SK-N-SH treated with all-trans-retinoic acid at 6 μM for 48 hours (cell line): ENCODE results near the gene PRSS53.

Experiments used
- ARNTL ChIP-seq: fragments of 450-650 bp; formaldehyde crosslinking; IDR thresholded peaks from 2 replicates; pipeline ENCODE4 v1.5.0; 2020; ENCODE audit warnings: low read depth, mild to moderate bottlenecking, moderate library complexity, borderline replicate concordance
- CSRNP3 ChIP-seq: fragments of 250-450 bp; sonication (Bioruptor Pico); IDR thresholded peaks from 2 replicates; pipeline ENCODE4 v1.5.1; 2021; ENCODE audit warnings: mild to moderate bottlenecking, moderate library complexity
- GLIS3 ChIP-seq: fragments of 250-450 bp; sonication (Bioruptor Pico); IDR thresholded peaks from 2 replicates; pipeline ENCODE4 v1.5.0; 2020; ENCODE audit warnings: mild to moderate bottlenecking, moderate library complexity
- RARB ChIP-seq: fragments of 250-450 bp; sonication (Bioruptor Pico); IDR thresholded peaks from 2 replicates; pipeline ENCODE4 v1.8.0; 2021; ENCODE audit warnings: mild to moderate bottlenecking, moderate library complexity
- SNAI2 ChIP-seq: fragments of 250-450 bp; sonication (Bioruptor Pico); IDR thresholded peaks from 2 replicates; pipeline ENCODE4 v1.5.0; 2020; ENCODE audit warnings: mild to moderate bottlenecking, moderate library complexity
- TCF4 ChIP-seq: fragments of 250-450 bp; sonication (Bioruptor Pico); IDR thresholded peaks from 2 replicates; pipeline ENCODE4 v1.8.0; 2021; ENCODE audit warnings: mild to moderate bottlenecking, moderate library complexity, borderline replicate concordance
- TOX ChIP-seq: fragments of 250-450 bp; sonication (Bioruptor Pico); IDR thresholded peaks from 2 replicates; pipeline ENCODE4 v1.8.0; 2021; ENCODE audit warnings: mild to moderate bottlenecking, moderate library complexity, borderline replicate concordance
- ZFP3 ChIP-seq: fragments of 250-450 bp; sonication (Bioruptor Pico); IDR thresholded peaks from 2 replicates; pipeline ENCODE4 v1.5.0; 2020; ENCODE audit warnings: mild to moderate bottlenecking, moderate library complexity
- ZFP30 ChIP-seq: fragments of 450-650 bp; formaldehyde crosslinking; IDR thresholded peaks from 2 replicates; pipeline ENCODE4 v1.5.0; 2022; ENCODE audit warnings: mild to moderate bottlenecking, moderate library complexity
- ZNF565 ChIP-seq: fragments of 450-650 bp; formaldehyde crosslinking; conservative IDR thresholded peaks from 2 replicates; pipeline ENCODE4 v1.5.0; 2020; ENCODE audit warnings: low read depth, mild to moderate bottlenecking, moderate library complexity
- ZNF70 ChIP-seq: fragments of 450-650 bp; formaldehyde crosslinking; IDR thresholded peaks from 2 replicates; pipeline ENCODE4 v1.5.0; 2020; ENCODE audit warnings: mild to moderate bottlenecking, moderate library complexity
- TF ChIP-seq, protein P1 (sequence below): fragments of 250-450 bp; sonication (Bioruptor Pico); IDR thresholded peaks from 2 replicates; pipeline ENCODE4 v1.5.1; 2020; ENCODE audit warnings: low read depth, mild to moderate bottlenecking, moderate library complexity

- TF ChIP-seq, protein P1, sequence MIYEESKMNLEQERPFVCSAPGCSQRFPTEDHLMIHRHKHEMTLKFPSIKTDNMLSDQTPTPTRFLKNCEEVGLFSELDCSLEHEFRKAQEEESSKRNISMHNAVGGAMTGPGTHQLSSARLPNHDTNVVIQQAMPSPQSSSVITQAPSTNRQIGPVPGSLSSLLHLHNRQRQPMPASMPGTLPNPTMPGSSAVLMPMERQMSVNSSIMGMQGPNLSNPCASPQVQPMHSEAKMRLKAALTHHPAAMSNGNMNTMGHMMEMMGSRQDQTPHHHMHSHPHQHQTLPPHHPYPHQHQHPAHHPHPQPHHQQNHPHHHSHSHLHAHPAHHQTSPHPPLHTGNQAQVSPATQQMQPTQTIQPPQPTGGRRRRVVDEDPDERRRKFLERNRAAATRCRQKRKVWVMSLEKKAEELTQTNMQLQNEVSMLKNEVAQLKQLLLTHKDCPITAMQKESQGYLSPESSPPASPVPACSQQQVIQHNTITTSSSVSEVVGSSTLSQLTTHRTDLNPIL (CRISPR knock-in tag), result no peak
- no peak for TF ChIP-seq ZFP30 (CRISPR knock-in tag)
- TF ChIP-seq ARNTL (CRISPR knock-in tag), result no peak
- TF ChIP-seq TOX (CRISPR knock-in tag), result no peak
- TF ChIP-seq TCF4, result no peak
- no peak for TF ChIP-seq ZFP3 (CRISPR knock-in tag)
- TF ChIP-seq SNAI2, result no peak
- no peak for TF ChIP-seq GLIS3 (CRISPR knock-in tag)
- TF ChIP-seq ZNF70 (CRISPR knock-in tag), result no peak
- TF ChIP-seq ZNF565 (CRISPR knock-in tag), result no peak
- TF ChIP-seq RARB, result no peak
- no peak for TF ChIP-seq CSRNP3 (CRISPR knock-in tag)
These were observed 2.7 kb downstream of the PRSS53 start for GRCh38 chr16:31085873-31086628.
